Suppressor macrophage treated with lipopolysaccharide for 4 hours (primary cell): Measurements from ENCODE around the gene HSFX2.
A peak's percentile ranks its signal among the peaks of the same experiment; 100 is the strongest.
"Not testable (repeated sequence)": the region's sequence is repeated elsewhere in the genome, so short reads cannot be mapped to it uniquely, and the experiment has no call there.

ENCODE experiments used
- DNase-seq: peaks from one replicate; pipeline ENCODE4 v3.0.0-alpha.2; 2020

The HSFX2 gene, protein sequence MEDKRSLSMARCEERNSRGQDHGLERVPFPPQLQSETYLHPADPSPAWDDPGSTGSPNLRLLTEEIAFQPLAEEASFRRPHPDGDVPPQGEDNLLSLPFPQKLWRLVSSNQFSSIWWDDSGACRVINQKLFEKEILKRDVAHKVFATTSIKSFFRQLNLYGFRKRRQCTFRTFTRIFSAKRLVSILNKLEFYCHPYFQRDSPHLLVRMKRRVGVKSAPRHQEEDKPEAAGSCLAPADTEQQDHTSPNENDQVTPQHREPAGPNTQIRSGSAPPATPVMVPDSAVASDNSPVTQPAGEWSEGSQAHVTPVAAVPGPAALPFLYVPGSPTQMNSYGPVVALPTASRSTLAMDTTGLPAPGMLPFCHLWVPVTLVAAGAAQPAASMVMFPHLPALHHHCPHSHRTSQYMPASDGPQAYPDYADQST

DNA sequence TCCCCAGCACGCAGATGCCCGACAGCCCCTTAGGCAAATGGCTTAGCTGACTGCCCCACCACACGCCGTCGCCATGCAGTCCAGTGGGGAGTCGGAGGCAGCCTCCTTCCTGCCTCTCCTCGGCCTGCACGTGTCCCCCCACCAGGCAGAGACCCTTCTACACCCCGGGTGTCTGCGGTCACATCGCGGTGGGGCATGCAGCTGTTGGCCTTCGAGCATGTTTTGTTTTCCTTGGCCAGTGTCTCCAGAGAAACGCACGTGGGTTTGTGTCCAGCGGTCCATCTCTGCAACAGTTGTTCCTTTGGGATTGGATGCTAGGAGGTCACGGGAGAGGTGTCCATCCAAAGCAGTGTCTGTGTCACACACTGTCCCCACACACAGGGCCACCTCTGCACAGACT, at the start of gene HSFX2:
HSFX2 (minus strand) TSS at position 101 of the 400 bp plus-strand sequence. CDS start 614 bp downstream, outside the sequence.
- not testable (repeated sequence) for DNase-seq

GRCh38 chrX:149643496-149643895, 48.4 kb upstream of the HSFX2 start:
- no peak for DNase-seq

GRCh38 chrX:149641835-149642234, 46.7 kb upstream of the HSFX2 start:
- no peak for DNase-seq

- peak; percentile 5 for DNase-seq
Measured at GRCh38 chrX:149641432-149641831, 46.3 kb upstream of the HSFX2 start.

DNA sequence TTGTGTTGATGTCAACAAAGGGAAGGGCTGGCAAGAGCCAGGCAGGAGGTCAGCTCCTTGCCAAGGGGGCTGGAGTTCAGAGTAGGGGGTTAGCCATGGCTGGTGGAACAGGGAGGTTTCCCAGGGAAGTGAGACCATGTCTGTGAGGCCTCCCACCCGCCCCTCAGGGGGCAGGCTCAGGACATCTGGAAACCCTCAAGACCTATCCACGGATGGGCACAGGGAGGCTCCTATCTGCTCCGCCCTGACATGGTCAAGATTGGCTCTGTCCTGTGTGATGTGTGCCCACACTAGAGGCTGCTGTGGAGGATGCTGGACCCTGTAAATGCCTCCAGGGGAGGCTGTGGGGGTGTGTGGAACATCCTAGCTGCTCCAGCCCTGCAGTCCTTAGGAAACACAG, 44.5 kb upstream of the HSFX2 start:
- DNase-seq: no peak

- DNase-seq: no peak
Measured at GRCh38 chrX:149638860-149639259, 43.7 kb upstream of the HSFX2 start.

- DNase-seq: no peak
Measured at GRCh38 chrX:149633511-149633910, 38.4 kb upstream of the HSFX2 start.

- peak; percentile 65 for DNase-seq
Measured at GRCh38 chrX:149631234-149632165, 36.4 kb upstream of the HSFX2 start, which contains the start of gene TMEM185A. Gene TMEM185A, minus strand, starts transcription at chrX:149631792. Its CDS starts 212 bp downstream, at chrX:149631580.

DNA sequence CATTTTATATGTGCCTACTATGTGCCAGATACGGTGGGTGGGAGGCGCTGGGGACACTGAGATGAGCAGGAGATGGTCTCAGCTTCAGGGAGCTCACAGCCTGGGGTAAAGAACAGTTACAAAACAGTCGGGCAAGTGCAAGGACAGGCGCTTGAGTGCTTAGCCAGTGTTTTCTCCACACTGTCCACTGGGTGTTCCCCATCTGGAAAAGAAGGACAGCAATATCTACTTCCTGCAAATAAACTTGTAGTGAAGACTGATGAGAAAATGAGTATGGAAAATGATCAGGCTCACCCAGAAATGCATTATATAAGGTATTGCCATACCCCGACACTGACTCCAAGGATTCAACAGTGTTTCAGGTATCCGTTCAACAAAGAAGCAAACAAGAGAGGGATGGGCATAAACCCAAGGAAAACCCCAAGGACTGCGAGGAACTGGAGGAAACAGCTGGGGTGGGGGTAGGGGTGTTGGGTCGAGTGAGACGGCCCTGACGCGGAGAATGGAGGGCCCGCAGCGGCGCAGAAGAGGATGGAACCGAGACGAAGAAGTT, 35.6 kb upstream of the HSFX2 start:
- peak; percentile 37 for DNase-seq

DNA sequence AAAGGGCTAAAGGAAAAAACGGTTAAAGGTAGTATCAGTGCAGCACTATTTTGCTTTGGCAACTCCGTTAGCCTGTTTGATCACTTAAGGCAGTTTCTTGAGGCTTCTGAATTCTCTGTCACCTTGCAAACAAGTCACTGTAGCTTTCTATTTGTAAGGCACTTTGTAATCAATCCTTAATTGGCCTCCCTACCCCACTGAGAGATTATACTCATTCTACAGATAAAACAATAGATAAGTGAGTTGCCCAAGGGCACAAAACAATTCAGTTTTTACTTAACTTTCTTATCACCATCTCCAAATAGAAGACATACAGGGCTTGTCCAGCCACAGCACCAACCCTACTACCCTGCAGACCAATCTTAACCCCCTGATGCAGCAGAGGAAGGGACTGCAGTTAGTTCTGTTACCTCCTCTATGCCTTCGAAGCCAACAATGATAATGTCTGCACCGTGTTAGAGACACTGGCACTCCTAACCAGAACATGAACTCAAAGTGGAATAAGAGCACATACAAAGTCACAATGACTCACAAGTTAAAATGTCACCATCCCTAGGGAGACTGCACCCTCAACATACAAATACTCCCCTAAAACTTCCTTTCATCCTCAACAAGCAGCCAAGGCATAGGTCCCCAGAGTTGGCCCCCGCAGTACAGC, 34.7 kb upstream of the HSFX2 start:
- DNase-seq: no peak

DNA sequence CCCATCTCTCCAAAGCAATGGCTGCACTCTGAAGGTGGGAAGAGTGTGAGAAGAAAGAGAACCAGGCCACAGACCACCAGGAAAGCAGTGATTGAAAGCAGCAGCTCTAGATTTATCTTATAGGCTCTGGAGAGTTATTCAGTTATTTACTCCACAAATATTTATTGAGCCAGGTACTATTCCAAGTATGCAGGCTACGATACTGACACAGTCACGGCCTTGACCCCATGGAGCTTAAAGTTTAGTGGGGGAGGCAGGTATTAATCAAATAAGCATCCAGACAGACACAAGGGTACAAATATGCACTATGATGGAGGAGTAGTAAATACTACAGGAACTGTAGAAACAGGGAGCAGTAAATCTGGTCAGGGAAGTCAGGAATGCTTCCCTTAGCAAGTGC, 33.7 kb upstream of the HSFX2 start:
- no peak for DNase-seq

GRCh38 chrX:149628280-149628679, 33.2 kb upstream of the HSFX2 start:
- DNase-seq: no peak

GRCh38 chrX:149626829-149627228, 31.7 kb upstream of the HSFX2 start:
- not testable (repeated sequence) for DNase-seq

GRCh38 chrX:149619662-149620061, 24.5 kb upstream of the HSFX2 start:
- not testable (repeated sequence) for DNase-seq

DNA sequence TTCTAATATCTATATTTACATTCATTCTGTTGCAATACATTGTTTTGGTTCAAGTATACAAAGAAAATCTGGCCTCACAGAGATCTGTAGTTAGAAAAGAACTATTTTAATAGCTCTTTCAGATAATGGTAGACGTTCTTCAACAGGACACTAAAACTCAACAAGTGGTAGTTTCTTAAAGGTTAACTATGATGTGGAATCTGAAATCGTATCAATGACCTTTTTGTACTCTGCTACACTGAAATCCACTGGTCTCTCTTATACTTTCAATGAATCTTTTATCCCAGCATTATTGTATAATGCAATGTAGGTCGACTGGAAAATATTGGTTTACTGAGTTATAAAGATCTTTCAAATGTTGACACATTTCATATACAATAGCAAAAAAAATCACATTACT, 23.8 kb upstream of the HSFX2 start:
- DNase-seq: no peak

DNA sequence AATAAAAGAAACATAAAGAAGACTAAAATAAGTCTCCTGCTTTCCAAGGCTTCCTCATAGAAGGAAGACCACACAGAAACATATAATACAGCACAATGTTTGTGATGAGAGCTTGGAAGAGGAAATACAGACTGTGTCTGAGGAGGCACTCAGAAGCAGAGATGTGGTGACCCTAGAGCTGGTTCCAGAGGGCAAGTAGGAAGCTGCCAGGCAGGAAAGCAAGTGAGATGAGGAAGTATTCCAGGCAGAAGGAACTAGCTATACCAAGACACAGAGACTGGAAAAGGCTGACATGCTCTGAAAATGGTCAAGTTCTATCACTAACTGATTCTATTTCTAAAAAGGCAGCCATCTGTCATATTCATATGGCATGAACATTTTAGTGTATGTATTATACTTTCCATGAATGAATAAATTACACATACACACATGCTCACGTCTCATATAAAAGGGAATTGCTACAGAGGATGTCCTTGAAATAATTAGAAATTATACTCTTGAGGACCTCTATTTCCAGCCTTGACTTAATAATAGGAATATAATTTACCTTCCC, 16.6 kb upstream of the HSFX2 start:
- no peak for DNase-seq

- DNase-seq: no peak
Measured at GRCh38 chrX:149610511-149610910, 15.4 kb upstream of the HSFX2 start.

- DNase-seq: no peak
Measured at GRCh38 chrX:149607699-149608098, 12.6 kb upstream of the HSFX2 start.

DNA sequence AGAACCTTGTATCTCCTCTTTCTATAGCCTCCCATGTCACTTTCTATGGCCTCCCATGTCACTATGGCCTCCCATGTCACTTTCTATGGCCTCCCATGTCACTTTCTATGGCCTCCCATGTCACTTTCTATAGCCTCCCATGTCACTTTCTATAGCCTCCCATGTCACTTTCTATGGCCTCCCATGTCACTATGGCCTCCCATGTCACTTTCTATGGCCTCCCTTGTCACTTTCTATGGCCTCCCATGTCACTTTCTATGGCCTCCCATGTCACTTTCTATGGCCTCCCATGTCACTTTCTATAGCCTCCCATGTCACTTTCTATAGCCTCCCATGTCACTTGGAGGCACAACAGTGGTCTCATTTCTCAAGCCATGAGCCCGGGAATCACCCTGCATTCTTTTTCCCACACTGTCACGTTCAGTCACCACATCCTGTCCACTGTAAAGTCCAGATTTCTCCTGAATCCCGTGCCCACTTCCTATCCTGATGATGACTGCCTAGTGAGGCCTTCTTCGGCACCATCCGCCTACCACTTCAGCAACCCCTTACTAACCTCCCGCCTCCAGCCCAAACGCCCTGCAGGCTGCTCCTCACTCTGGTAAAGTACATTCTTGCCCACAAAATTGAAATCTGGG, 10.3 kb upstream of the HSFX2 start:
- not testable (repeated sequence) for DNase-seq

DNA sequence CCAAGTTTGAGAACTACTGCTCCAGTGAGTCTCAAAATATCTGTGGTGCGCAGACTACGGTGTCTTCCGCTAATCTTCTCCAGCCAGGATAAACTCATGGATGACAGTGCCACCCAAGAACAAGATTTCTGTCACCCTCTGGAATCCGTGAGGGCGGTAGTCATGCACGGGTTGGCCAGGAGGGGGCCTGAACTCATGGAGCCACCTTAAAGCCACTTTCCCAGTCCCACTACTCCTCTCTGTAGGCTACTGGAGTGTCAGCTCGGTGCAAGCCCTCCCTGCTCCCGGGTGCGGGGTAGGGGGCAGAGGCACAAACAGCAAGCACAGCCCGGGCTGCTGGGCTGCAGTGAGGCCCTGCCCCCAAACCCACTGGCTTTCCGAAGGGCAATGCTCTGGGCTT, 3.5 kb upstream of the HSFX2 start:
- DNase-seq: not testable (repeated sequence)

- DNase-seq: not testable (repeated sequence)
Measured at GRCh38 chrX:149595943-149596342, 829 bp upstream of the HSFX2 start.

DNA sequence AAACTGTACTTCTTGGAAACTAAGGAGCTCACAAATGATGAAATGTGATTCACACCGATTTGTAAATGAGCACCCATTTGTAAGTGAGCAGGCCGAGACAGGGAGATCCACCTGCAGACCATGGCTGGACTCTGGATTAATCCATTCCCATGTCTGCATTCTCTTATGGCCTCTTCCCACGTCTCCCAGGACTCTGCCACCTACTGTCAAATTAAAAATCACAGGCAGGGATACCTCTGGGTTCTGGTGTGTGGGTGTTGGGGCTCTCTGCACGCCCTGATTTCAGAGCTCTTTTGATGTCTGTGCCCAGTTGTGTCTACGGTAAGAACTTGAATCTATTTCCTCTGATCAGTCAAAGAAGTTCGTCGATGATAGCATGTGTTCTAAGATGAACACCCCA, 4.1 kb downstream of the HSFX2 start:
- not testable (repeated sequence) for DNase-seq
